Measurements from ENCODE around the gene GNB1. TPM values are rescaled to one million over a fixed set of nuclear protein-coding genes. Genes with fewer than 3 reads are reported as not detected.

The GNB1 gene
- total and polyA plus RNA-seq, 10 of the 15 experiments (the other 5 are each of a cell fraction or from before 2014, with no cell fraction given), result 23.0 to 392 (median 93.9) TPM

DNA sequence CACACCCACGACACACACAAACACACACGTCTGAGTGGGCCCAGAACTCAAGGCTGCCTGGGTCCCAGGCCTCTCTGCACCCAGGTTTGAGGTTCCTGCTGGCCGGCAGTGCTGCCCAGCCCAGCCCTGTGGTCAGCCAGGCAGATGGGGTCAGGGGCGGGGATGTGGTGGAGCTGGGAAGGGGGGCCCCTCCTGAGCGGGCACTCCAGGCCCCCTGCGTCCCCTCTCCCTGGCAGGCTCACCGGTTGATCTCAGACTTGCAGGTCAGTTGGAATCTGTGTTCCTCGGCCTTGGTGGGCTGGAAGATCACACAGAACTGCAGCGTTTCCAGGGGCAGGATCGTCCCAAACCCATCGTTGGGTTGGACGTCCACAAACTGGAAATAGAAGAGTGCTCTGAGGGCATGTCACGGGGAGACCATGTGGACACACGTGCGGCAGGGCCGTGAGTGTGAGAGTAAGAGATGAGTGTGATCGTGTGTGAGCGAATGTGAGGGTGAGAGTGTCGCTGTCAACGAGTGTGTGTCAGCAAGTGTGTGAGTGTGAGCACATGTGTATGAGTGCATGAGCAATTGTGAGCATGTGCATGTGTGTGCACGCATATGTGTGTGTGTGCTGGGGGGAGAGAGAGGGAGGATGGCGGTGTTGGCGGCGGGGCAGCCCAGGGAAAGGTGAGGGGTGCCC lies 47.9 kb upstream of the GNB1 start:
- BruUV-seq (replicated peaks), result no TSS peak
- Histone ChIP-seq H3K9ac (ENCODE audit: control insufficient read depth, insufficient read depth, low read length) (no peak overlapping the region), H2AFZ (ENCODE audit: control insufficient read depth, low read depth, low read length) (no peak overlapping the region), H3K9me3 (replicated peaks; ENCODE audit: control insufficient read depth, insufficient read depth, low read length) (peaks cover 5% of the 10 kb centered on the region; the same call in 2 of the 3 replicates), H3K36me3 (ENCODE audit: control insufficient read depth in 2 of 2, insufficient read depth in 2 of 2, low read length in 1 of 2) (no peaks in the 10 kb centered on the region), H3K4me2 (ENCODE audit: control insufficient read depth, insufficient read depth) (no peak overlapping the region), H3K4me1 (ENCODE audit: control insufficient read depth, insufficient read depth, low read length) (no peaks in the 10 kb centered on the region), H3K4me3 (no peak overlapping the region), H3K27ac (ENCODE audit: control insufficient read depth, insufficient read depth) (no peak overlapping the region), H3K27me3 (replicated peaks in 1 of 2; ENCODE audit: control insufficient read depth in 2 of 2, insufficient read depth in 2 of 2, low read length in 1 of 2) (no peaks in the 10 kb centered on the region), H3K79me2 (ENCODE audit: control insufficient read depth, insufficient read depth, low read length) (no peaks in the 10 kb centered on the region), H4K20me1 (ENCODE audit: control insufficient read depth, insufficient read depth) (no peaks in the 10 kb centered on the region)
- DNase-seq (ENCODE audit: low read depth, low spot score) (no peak), FAIRE-seq (no peak), ATAC-seq (no peak)
- POLR2A ChIA-PET, result no interaction called here
- RAD21 ChIA-PET (ENCODE audit: unreplicated experiment), result no interaction called here
- 51% methylated on average over 24 of the region's 24 CpGs for WGBS (ENCODE audit: insufficient coverage, insufficient replicate concordance, low lambda C conversion rate, missing lambda C conversion rate)
- in situ Hi-C loops (cut with MboI), result no loop called here
- intact Hi-C loops (cut with micrococcal nuclease; ENCODE audit: unreplicated experiment), result no loop called here
- CTCF ChIA-PET, result no interaction called here
- SMC1A ChIA-PET (ENCODE audit: uncharacterized antibody, unreplicated experiment), result no interaction called here
- no peak for TF ChIP-seq NRF1 (conservative IDR thresholded peaks at IDR 0.05; ENCODE audit: low read depth, low read length)
- TF ChIP-seq, protein P1, sequence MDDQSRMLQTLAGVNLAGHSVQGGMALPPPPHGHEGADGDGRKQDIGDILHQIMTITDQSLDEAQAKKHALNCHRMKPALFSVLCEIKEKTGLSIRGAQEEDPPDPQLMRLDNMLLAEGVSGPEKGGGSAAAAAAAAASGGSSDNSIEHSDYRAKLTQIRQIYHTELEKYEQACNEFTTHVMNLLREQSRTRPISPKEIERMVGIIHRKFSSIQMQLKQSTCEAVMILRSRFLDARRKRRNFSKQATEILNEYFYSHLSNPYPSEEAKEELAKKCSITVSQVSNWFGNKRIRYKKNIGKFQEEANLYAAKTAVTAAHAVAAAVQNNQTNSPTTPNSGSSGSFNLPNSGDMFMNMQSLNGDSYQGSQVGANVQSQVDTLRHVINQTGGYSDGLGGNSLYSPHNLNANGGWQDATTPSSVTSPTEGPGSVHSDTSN (IDR thresholded peaks at IDR 0.05; ENCODE audit: insufficient replicate concordance, low read depth, low read length), result peak; percentile 51
- TF ChIP-seq TCF3 (IDR thresholded peaks at IDR 0.05; ENCODE audit: borderline replicate concordance, insufficient read depth, low read depth, low read length), result peak; percentile 70; the same call in 1 of the 2 replicates
- no peak for TF ChIP-seq YY1 (IDR thresholded peaks at IDR 0.05; ENCODE audit: low read depth, low read length)
- TF ChIP-seq, protein P2, sequence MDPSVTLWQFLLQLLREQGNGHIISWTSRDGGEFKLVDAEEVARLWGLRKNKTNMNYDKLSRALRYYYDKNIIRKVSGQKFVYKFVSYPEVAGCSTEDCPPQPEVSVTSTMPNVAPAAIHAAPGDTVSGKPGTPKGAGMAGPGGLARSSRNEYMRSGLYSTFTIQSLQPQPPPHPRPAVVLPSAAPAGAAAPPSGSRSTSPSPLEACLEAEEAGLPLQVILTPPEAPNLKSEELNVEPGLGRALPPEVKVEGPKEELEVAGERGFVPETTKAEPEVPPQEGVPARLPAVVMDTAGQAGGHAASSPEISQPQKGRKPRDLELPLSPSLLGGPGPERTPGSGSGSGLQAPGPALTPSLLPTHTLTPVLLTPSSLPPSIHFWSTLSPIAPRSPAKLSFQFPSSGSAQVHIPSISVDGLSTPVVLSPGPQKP (IDR thresholded peaks at IDR 0.05; ENCODE audit: low read depth, low read length), result no peak
- TF ChIP-seq NBN (IDR thresholded peaks at IDR 0.05), result no peak
- TF ChIP-seq, protein P3, sequence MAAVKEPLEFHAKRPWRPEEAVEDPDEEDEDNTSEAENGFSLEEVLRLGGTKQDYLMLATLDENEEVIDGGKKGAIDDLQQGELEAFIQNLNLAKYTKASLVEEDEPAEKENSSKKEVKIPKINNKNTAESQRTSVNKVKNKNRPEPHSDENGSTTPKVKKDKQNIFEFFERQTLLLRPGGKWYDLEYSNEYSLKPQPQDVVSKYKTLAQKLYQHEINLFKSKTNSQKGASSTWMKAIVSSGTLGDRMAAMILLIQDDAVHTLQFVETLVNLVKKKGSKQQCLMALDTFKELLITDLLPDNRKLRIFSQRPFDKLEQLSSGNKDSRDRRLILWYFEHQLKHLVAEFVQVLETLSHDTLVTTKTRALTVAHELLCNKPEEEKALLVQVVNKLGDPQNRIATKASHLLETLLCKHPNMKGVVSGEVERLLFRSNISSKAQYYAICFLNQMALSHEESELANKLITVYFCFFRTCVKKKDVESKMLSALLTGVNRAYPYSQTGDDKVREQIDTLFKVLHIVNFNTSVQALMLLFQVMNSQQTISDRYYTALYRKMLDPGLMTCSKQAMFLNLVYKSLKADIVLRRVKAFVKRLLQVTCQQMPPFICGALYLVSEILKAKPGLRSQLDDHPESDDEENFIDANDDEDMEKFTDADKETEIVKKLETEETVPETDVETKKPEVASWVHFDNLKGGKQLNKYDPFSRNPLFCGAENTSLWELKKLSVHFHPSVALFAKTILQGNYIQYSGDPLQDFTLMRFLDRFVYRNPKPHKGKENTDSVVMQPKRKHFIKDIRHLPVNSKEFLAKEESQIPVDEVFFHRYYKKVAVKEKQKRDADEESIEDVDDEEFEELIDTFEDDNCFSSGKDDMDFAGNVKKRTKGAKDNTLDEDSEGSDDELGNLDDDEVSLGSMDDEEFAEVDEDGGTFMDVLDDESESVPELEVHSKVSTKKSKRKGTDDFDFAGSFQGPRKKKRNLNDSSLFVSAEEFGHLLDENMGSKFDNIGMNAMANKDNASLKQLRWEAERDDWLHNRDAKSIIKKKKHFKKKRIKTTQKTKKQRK (IDR thresholded peaks at IDR 0.05; ENCODE audit: low read depth, low read length), result no peak
- no peak for TF ChIP-seq CHD1 (IDR thresholded peaks at IDR 0.05; ENCODE audit: low read depth, low read length)
- TF ChIP-seq SIX5 (IDR thresholded peaks at IDR 0.05; ENCODE audit: low read depth, low read length, severe bottlenecking), result no peak
- TF ChIP-seq, protein P4, sequence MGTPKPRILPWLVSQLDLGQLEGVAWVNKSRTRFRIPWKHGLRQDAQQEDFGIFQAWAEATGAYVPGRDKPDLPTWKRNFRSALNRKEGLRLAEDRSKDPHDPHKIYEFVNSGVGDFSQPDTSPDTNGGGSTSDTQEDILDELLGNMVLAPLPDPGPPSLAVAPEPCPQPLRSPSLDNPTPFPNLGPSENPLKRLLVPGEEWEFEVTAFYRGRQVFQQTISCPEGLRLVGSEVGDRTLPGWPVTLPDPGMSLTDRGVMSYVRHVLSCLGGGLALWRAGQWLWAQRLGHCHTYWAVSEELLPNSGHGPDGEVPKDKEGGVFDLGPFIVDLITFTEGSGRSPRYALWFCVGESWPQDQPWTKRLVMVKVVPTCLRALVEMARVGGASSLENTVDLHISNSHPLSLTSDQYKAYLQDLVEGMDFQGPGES (IDR thresholded peaks at IDR 0.05), result no peak
- TF ChIP-seq, protein P5, sequence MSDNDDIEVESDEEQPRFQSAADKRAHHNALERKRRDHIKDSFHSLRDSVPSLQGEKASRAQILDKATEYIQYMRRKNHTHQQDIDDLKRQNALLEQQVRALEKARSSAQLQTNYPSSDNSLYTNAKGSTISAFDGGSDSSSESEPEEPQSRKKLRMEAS (IDR thresholded peaks at IDR 0.05; ENCODE audit: low read depth, low read length), result no peak
- TF ChIP-seq SREBF1 (IDR thresholded peaks at IDR 0.05; ENCODE audit: low read length), result no peak
- TF ChIP-seq, protein P6, sequence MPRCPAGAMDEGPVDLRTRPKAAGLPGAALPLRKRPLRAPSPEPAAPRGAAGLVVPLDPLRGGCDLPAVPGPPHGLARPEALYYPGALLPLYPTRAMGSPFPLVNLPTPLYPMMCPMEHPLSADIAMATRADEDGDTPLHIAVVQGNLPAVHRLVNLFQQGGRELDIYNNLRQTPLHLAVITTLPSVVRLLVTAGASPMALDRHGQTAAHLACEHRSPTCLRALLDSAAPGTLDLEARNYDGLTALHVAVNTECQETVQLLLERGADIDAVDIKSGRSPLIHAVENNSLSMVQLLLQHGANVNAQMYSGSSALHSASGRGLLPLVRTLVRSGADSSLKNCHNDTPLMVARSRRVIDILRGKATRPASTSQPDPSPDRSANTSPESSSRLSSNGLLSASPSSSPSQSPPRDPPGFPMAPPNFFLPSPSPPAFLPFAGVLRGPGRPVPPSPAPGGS (IDR thresholded peaks at IDR 0.05; ENCODE audit: borderline replicate concordance, insufficient read depth, low read depth, low read length, poor library complexity, severe bottlenecking), result peak; percentile 92
- TF ChIP-seq CBX3 (IDR thresholded peaks at IDR 0.05; ENCODE audit: borderline replicate concordance, low read depth), result no peak
- TF ChIP-seq MYB (IDR thresholded peaks at IDR 0.05; ENCODE audit: borderline replicate concordance, low read depth, low read length), result no peak
- TF ChIP-seq BMI1 (IDR thresholded peaks at IDR 0.05; ENCODE audit: borderline replicate concordance), result no peak

Data from GM12878 (cell line).